Fibroblast of the conjunctiva (primary cell): ENCODE measurements around the gene DYRK2.

ENCODE experiments used
- DNase-seq: peaks from one replicate; pipeline ENCODE4 v3.0.0-alpha.2; 2010; ENCODE audit warnings: low read depth

DYRK2 gene

DNA sequence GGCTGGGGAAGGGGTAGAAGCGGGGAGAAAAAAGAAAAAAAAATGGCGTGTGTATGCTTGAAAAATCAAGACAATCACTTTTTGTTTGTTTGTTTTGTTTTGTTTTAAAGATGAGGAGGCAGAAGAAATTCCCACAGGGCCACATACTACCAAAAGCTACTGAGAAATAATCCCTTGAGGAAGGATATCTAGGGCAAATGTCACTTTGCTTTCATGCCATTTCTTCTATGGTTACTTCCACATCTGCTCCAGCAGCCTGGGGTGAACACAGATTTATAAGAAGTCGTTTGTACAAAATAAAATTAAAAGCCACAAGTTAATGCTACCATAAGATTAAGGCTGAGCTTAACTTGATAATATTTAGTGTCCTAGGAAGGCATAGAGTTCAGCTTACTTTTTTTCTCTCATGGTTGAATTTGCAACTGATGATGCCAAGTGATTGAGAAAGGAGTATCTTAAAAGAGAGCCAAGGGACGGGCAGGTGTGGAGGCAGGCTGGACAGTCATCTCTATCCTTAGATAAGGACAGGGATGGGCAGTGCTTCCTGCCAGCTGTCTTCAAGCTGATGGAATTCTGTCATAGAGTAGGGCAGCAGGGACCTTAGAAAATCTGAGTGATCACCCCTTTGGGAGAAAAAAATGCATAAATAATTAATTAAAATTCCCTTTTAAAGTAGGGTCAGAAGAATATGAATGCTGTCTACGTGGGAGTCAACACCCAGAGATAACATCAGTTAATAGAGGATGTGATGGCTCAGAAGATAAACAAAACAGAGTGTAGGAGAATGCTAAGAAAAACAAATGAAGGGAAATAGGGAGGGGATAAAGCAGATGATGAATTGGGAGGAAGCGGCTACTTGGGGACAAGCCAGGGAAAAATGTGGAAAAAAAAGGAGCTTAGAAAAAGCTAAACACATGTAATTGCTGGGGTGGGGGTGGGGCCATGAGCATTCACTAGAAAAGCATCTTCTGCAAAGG is 57.1 kb downstream of the DYRK2 start:
- DNase-seq, result peak; percentile 31

- no peak for DNase-seq
Observed at GRCh38 chr12:67709367-67709954, 60.9 kb downstream of the DYRK2 start.

DNA sequence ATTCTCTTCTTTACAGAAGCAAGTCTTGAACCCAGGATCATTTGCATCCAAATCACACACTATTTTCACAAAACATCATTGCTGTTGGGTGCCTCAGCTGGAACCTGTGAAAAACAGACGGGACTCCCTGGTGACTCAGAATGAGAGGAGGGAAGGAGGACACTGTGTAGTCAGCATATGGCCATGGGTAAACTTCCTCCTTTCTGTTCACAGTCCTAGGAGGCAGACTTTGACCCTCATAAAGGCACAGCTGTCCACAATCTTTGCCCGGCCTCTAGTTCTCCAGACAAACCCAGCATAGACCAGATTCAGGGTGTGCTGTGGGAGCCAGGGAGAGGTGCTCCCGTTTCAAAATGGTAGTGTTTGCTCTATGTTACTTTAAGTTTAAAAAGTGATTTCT is 62.0 kb downstream of the DYRK2 start:
- DNase-seq, result no peak

GRCh38 chr12:67712011-67712410 is 63.5 kb downstream of the DYRK2 start:
- no peak for DNase-seq

DNA sequence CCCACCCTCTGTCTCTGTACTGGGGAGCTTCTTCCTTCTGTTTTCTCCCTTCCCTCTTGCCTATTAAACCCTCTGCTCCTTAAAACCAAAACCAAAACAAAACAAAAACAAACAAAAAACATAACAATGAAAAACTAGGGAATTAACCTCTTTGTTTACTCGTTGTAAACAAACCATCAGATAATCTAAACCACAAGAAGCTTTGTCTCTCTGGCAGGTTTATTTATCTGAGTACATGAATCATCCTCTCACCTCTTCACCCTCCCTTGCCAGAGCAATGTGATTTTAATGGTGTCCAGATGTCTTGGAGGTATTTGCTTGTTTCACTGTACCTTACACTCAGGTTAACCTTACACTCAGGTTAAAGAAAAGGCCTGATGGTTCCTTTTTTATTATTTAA is 66.1 kb downstream of the DYRK2 start:
- no peak for DNase-seq
